ENCODE data around the gene PTPRG. TPM values are rescaled to one million over a fixed set of nuclear protein-coding genes. Genes with fewer than 3 reads are reported as not detected.

PTPRG gene
- total RNA-seq, 2 donors from 2014 or later: not detected

GRCh38 chr3:62189376-62189698 lies 628.0 kb downstream of the PTPRG start:
- no peak overlapping the region for H3K27ac Mint-ChIP-seq
- no peaks in the 10 kb centered on the region for H3K27me3 Mint-ChIP-seq
- no peaks in the 10 kb centered on the region for H3K9me3 Mint-ChIP-seq
- no peak overlapping the region for H3K4me3 Mint-ChIP-seq
- ATAC-seq (replicated peaks): no peak
- H3K36me3 Mint-ChIP-seq (ENCODE audit: low read depth): no peaks in the 10 kb centered on the region
- H3K4me1 Mint-ChIP-seq: peaks cover 8% of the 10 kb centered on the region

- Mint-ChIP-seq H3K27ac (no peak overlapping the region), H3K27me3 (no peaks in the 10 kb centered on the region), H3K36me3 (ENCODE audit: low read depth) (no peaks in the 10 kb centered on the region), H3K9me3 (no peaks in the 10 kb centered on the region), H3K4me3 (no peak overlapping the region), H3K4me1 (peaks cover 8% of the 10 kb centered on the region)
- ATAC-seq (replicated peaks): no peak
These were observed 631.5 kb downstream of the PTPRG start for GRCh38 chr3:62192891-62193290.

GRCh38 chr3:62193586-62194345 lies 632.4 kb downstream of the PTPRG start:
- Mint-ChIP-seq H3K4me3 (no peak overlapping the region), H3K27ac (no peak overlapping the region), H3K36me3 (ENCODE audit: low read depth) (no peaks in the 10 kb centered on the region), H3K9me3 (no peaks in the 10 kb centered on the region), H3K27me3 (no peaks in the 10 kb centered on the region), H3K4me1 (peaks cover 4% of the 10 kb centered on the region)
- no peak for ATAC-seq (replicated peaks)

- Mint-ChIP-seq H3K4me3 (no peak overlapping the region), H3K27me3 (peaks cover 4% of the 10 kb centered on the region), H3K4me1 (no peaks in the 10 kb centered on the region), H3K36me3 (ENCODE audit: low read depth) (no peaks in the 10 kb centered on the region), H3K9me3 (no peaks in the 10 kb centered on the region), H3K27ac (no peak overlapping the region)
- no peak for ATAC-seq (replicated peaks)
These were observed 636.1 kb downstream of the PTPRG start for GRCh38 chr3:62197350-62198012.

GRCh38 chr3:62199126-62199525 lies 637.8 kb downstream of the PTPRG start:
- Mint-ChIP-seq H3K27ac (no peak overlapping the region), H3K4me3 (no peak overlapping the region), H3K9me3 (no peaks in the 10 kb centered on the region), H3K4me1 (no peaks in the 10 kb centered on the region), H3K27me3 (peaks cover 4% of the 10 kb centered on the region), H3K36me3 (ENCODE audit: low read depth) (no peaks in the 10 kb centered on the region)
- no peak for ATAC-seq (replicated peaks)

- no peak for ATAC-seq (replicated peaks)
- Mint-ChIP-seq H3K36me3 (ENCODE audit: low read depth) (no peaks in the 10 kb centered on the region), H3K4me3 (no peak overlapping the region), H3K4me1 (no peaks in the 10 kb centered on the region), H3K9me3 (no peaks in the 10 kb centered on the region), H3K27me3 (peaks cover 4% of the 10 kb centered on the region), H3K27ac (no peak overlapping the region)
These were observed 640.2 kb downstream of the PTPRG start for GRCh38 chr3:62201438-62202035.

GRCh38 chr3:62203152-62203551 lies 641.8 kb downstream of the PTPRG start:
- Mint-ChIP-seq H3K4me1 (no peaks in the 10 kb centered on the region), H3K27ac (no peak overlapping the region), H3K9me3 (no peaks in the 10 kb centered on the region), H3K4me3 (no peak overlapping the region), H3K36me3 (ENCODE audit: low read depth) (no peaks in the 10 kb centered on the region), H3K27me3 (peaks cover 4% of the 10 kb centered on the region)
- no peak for ATAC-seq (replicated peaks)

GRCh38 chr3:62203561-62203960 lies 642.2 kb downstream of the PTPRG start:
- H3K27me3 Mint-ChIP-seq: peaks cover 4% of the 10 kb centered on the region
- ATAC-seq (replicated peaks): no peak
- no peak overlapping the region for H3K27ac Mint-ChIP-seq
- H3K9me3 Mint-ChIP-seq: no peaks in the 10 kb centered on the region
- H3K4me3 Mint-ChIP-seq: no peak overlapping the region
- no peaks in the 10 kb centered on the region for H3K36me3 Mint-ChIP-seq (ENCODE audit: low read depth)
- no peaks in the 10 kb centered on the region for H3K4me1 Mint-ChIP-seq

- H3K9me3 Mint-ChIP-seq: no peaks in the 10 kb centered on the region
- no peaks in the 10 kb centered on the region for H3K4me1 Mint-ChIP-seq
- H3K4me3 Mint-ChIP-seq: no peak overlapping the region
- ATAC-seq (replicated peaks): no peak
- H3K27me3 Mint-ChIP-seq: no peaks in the 10 kb centered on the region
- no peak overlapping the region for H3K27ac Mint-ChIP-seq
- no peaks in the 10 kb centered on the region for H3K36me3 Mint-ChIP-seq (ENCODE audit: low read depth)
These were observed 645.8 kb downstream of the PTPRG start for GRCh38 chr3:62207197-62207596.

GRCh38 chr3:62208385-62208784 lies 647.0 kb downstream of the PTPRG start:
- no peaks in the 10 kb centered on the region for H3K36me3 Mint-ChIP-seq (ENCODE audit: low read depth)
- H3K9me3 Mint-ChIP-seq: no peaks in the 10 kb centered on the region
- H3K4me3 Mint-ChIP-seq: no peak overlapping the region
- no peak overlapping the region for H3K27ac Mint-ChIP-seq
- no peak for ATAC-seq (replicated peaks)
- no peaks in the 10 kb centered on the region for H3K27me3 Mint-ChIP-seq
- no peaks in the 10 kb centered on the region for H3K4me1 Mint-ChIP-seq

GRCh38 chr3:62209101-62209500 lies 647.7 kb downstream of the PTPRG start:
- Mint-ChIP-seq H3K9me3 (no peaks in the 10 kb centered on the region), H3K4me3 (no peak overlapping the region), H3K27me3 (no peaks in the 10 kb centered on the region), H3K27ac (no peak overlapping the region), H3K36me3 (ENCODE audit: low read depth) (no peaks in the 10 kb centered on the region), H3K4me1 (no peaks in the 10 kb centered on the region)
- ATAC-seq (replicated peaks): no peak

- Mint-ChIP-seq H3K9me3 (no peaks in the 10 kb centered on the region), H3K4me3 (no peak overlapping the region), H3K36me3 (ENCODE audit: low read depth) (no peaks in the 10 kb centered on the region), H3K27me3 (no peaks in the 10 kb centered on the region), H3K27ac (no peak overlapping the region), H3K4me1 (no peaks in the 10 kb centered on the region)
- ATAC-seq (replicated peaks): no peak
These were observed 648.6 kb downstream of the PTPRG start for GRCh38 chr3:62210011-62210410.

GRCh38 chr3:62211675-62212429 lies 650.5 kb downstream of the PTPRG start:
- H3K9me3 Mint-ChIP-seq: no peaks in the 10 kb centered on the region
- no peaks in the 10 kb centered on the region for H3K36me3 Mint-ChIP-seq (ENCODE audit: low read depth)
- no peaks in the 10 kb centered on the region for H3K4me1 Mint-ChIP-seq
- no peaks in the 10 kb centered on the region for H3K27me3 Mint-ChIP-seq
- no peak overlapping the region for H3K27ac Mint-ChIP-seq
- H3K4me3 Mint-ChIP-seq: no peak overlapping the region
- no peak for ATAC-seq (replicated peaks)

GRCh38 chr3:62214850-62215249 lies 653.5 kb downstream of the PTPRG start:
- ATAC-seq (replicated peaks): no peak

GRCh38 chr3:62220616-62221015 lies 659.2 kb downstream of the PTPRG start:
- Mint-ChIP-seq H3K27me3 (no peaks in the 10 kb centered on the region), H3K27ac (no peak overlapping the region), H3K4me3 (no peak overlapping the region), H3K4me1 (no peaks in the 10 kb centered on the region), H3K36me3 (ENCODE audit: low read depth) (no peaks in the 10 kb centered on the region), H3K9me3 (no peaks in the 10 kb centered on the region)
- no peak for ATAC-seq (replicated peaks)

More at GRCh38 chr3:62214850-62215249, 653.5 kb downstream of the PTPRG start:
- H3K4me1 Mint-ChIP-seq: no peaks in the 10 kb centered on the region
- H3K27me3 Mint-ChIP-seq: no peaks in the 10 kb centered on the region
- no peak overlapping the region for H3K27ac Mint-ChIP-seq
- no peak overlapping the region for H3K4me3 Mint-ChIP-seq
- no peaks in the 10 kb centered on the region for H3K9me3 Mint-ChIP-seq
- no peaks in the 10 kb centered on the region for H3K36me3 Mint-ChIP-seq (ENCODE audit: low read depth)
